ENCODE measurements around the gene DHRS2. TPM values are rescaled to one million over a fixed set of nuclear protein-coding genes. Genes with fewer than 3 reads are reported as not detected.

DHRS2 gene
- total RNA-seq, 2 donors from 2014 or later, result not detected

DNA sequence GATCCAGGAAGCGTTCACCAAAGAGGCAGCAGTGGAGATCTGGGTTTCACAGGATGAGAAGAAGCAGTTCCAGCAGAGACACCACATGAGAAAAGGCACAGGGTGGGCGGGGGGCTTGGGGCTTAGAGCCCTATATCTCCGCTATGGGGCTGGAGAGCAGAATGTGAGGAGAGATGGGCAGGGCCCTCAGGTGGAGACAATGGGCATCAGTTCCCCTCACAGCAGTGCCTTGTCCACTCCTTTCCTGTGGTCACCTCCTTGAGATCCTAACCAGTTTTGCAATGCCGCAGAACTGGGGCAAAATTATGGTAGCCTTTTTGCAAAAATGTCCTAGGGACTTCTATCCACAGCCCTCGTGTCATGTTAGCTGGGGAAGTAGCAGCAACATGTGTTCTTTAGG is 27.5 kb downstream of the DHRS2 start:
- Histone ChIP-seq H3K27me3 (replicated peaks; ENCODE audit: insufficient read depth) (no peaks in the 10 kb centered on the region), H3K4me3 (no peak overlapping the region), H3K4me1 (ENCODE audit: control insufficient read depth in 1 of 2, low read depth in 2 of 2) (no peaks in the 10 kb centered on the region), H3K27ac (no peak overlapping the region), H3K9me3 (no peaks in the 10 kb centered on the region), H3K36me3 (no peaks in the 10 kb centered on the region)
- no peak for ATAC-seq (ENCODE audit: insufficient number of reproducible peaks, low FRiP score, low read depth)
- TF ChIP-seq, protein P1, sequence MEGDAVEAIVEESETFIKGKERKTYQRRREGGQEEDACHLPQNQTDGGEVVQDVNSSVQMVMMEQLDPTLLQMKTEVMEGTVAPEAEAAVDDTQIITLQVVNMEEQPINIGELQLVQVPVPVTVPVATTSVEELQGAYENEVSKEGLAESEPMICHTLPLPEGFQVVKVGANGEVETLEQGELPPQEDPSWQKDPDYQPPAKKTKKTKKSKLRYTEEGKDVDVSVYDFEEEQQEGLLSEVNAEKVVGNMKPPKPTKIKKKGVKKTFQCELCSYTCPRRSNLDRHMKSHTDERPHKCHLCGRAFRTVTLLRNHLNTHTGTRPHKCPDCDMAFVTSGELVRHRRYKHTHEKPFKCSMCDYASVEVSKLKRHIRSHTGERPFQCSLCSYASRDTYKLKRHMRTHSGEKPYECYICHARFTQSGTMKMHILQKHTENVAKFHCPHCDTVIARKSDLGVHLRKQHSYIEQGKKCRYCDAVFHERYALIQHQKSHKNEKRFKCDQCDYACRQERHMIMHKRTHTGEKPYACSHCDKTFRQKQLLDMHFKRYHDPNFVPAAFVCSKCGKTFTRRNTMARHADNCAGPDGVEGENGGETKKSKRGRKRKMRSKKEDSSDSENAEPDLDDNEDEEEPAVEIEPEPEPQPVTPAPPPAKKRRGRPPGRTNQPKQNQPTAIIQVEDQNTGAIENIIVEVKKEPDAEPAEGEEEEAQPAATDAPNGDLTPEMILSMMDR (IDR thresholded peaks at IDR 0.05), result no peak
- no peak for DNase-seq (ENCODE audit: low spot score)

DNA sequence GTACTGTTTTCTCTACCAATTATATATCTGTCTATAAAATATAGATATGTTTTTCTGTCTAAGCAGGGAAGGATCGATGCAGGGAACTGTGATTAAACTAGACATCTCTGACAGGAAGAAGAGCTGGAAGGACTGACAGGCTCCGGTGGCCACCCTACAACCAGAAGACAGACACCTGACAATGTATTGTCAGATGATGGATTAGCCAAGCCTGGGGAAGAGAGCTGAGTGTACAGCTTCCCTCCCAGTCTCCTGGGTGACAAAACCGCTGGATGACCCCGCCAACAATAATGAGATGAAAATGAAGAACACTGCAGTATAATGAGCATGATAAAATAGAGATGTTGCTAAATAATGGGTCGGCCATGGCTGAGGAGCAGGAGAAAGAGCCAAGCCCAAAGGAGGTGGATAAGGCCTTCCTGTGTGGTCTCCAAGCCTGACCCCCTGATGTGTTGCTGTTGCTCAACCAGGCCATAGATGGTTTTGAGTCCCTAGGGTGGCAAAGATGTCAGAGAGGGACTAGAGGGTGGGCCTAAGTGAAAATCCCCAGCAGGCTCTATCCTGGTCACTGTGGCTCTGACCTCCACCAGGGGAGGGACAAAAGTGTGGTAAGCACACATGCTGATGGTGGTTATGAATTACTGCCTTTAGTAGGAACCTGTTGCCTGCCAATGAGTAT is 28.2 kb downstream of the DHRS2 start:
- H3K4me1 ChIP-seq (ENCODE audit: control insufficient read depth in 1 of 2, low read depth in 2 of 2), result no peaks in the 10 kb centered on the region

DNA sequence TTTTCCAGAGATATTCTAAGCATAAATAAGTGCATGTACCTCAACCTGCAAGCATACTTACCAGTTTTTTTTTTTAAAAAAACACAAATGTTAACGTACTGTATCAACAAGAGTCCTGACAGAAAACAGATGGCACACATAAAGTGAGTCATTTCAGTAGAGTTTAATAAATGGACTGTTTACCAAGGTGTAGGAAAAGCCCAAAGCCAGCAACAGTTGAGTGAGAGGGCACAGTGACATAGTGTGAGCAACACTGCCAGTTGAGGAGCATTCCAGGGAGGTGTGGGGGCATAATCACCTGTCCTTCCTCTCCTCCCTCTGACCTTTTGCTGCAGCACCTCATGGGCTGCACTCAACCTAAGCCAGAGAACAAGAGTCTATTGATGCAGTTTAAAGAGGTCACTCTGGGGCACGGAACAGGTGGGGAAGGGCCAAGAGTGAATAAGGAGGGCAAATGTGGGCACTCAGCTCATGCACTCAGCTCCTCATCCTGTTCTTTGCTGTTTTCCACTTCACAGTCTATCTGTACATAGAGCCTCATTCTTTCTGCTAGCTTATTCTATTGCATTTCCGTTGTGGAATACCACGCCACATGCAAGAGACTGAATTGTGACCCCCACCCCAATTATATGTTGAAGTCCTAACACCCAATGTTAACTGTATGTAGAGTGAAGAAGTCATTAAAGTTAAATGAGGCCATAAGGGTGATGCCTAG is 29.3 kb downstream of the DHRS2 start:
- no peak overlapping the region for H3K27ac ChIP-seq
- no peaks in the 10 kb centered on the region for H3K27me3 ChIP-seq (replicated peaks; ENCODE audit: insufficient read depth)
- H3K4me1 ChIP-seq (ENCODE audit: control insufficient read depth in 1 of 2, low read depth in 2 of 2), result no peaks in the 10 kb centered on the region
- no peak for DNase-seq (ENCODE audit: low spot score)
- TF ChIP-seq, protein P1 (IDR thresholded peaks at IDR 0.05), result no peak
- no peak overlapping the region for H3K4me3 ChIP-seq
- no peak for ATAC-seq (ENCODE audit: insufficient number of reproducible peaks, low FRiP score, low read depth)
- H3K36me3 ChIP-seq, result no peaks in the 10 kb centered on the region
- no peaks in the 10 kb centered on the region for H3K9me3 ChIP-seq

More for the DNA sequence above, 28.2 kb downstream of the DHRS2 start:
- DNase-seq (ENCODE audit: low spot score) (no peak), ATAC-seq (ENCODE audit: insufficient number of reproducible peaks, low FRiP score, low read depth) (no peak)
- H3K27ac ChIP-seq, result no peak overlapping the region
- no peak overlapping the region for H3K4me3 ChIP-seq
- TF ChIP-seq, protein P1 (IDR thresholded peaks at IDR 0.05), result no peak
- no peaks in the 10 kb centered on the region for H3K9me3 ChIP-seq
- no peaks in the 10 kb centered on the region for H3K27me3 ChIP-seq (replicated peaks; ENCODE audit: insufficient read depth)
- no peaks in the 10 kb centered on the region for H3K36me3 ChIP-seq

DNA sequence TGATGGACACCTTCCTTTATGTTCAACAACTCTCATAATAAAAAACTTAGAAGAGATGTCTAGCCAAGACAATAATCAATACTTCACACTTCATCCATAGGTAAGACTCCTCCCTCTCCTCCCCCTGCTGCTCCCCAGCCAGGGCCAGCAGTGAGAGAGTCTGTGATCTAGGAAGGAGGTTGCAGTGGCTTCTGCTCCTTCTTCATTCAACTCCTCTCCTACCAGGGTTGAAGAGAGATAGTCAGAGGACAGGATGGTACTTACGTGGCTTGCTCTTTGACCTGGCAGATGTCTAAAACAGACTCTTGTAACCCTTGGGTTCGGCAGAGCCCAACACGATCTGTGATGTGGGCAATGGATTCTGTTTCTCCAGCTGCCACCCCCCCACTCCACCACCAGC is 31.0 kb downstream of the DHRS2 start:
- H3K27ac ChIP-seq, result no peak overlapping the region

DNA sequence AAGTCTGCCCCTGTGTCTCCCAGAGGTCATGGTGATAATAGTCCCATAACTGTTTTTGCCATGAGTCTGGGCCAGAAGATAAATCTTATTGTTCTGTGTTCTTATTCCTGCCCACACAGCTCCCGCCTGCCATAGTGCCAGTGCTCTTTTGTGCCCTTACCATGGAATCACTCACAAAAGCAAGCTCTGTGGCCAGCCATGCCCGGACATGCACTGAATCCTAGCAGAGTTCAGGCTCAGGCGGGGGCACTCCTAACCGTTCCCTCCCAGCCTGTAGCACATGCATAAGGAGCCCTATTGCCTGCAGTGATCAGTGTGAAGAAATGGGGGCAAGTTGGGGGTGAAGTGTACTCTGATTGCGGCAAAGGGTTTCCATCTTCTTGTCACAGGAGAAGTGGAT is 33.3 kb downstream of the DHRS2 start:
- H3K9me3 ChIP-seq, result no peaks in the 10 kb centered on the region
- TF ChIP-seq, protein P1 (IDR thresholded peaks at IDR 0.05), result no peak
- H3K27me3 ChIP-seq (replicated peaks; ENCODE audit: insufficient read depth), result no peaks in the 10 kb centered on the region
- no peaks in the 10 kb centered on the region for H3K4me1 ChIP-seq (ENCODE audit: control insufficient read depth in 1 of 2, low read depth in 2 of 2)
- no peaks in the 10 kb centered on the region for H3K36me3 ChIP-seq
- ATAC-seq (ENCODE audit: insufficient number of reproducible peaks, low FRiP score, low read depth), result no peak
- DNase-seq (ENCODE audit: low spot score), result no peak
- H3K27ac ChIP-seq, result no peak overlapping the region
- H3K4me3 ChIP-seq, result no peak overlapping the region

More for the DNA sequence above, 31.0 kb downstream of the DHRS2 start:
- Histone ChIP-seq H3K4me1 (ENCODE audit: control insufficient read depth in 1 of 2, low read depth in 2 of 2) (no peaks in the 10 kb centered on the region), H3K27me3 (replicated peaks; ENCODE audit: insufficient read depth) (no peaks in the 10 kb centered on the region), H3K4me3 (no peak overlapping the region), H3K36me3 (no peaks in the 10 kb centered on the region), H3K9me3 (no peaks in the 10 kb centered on the region)
- TF ChIP-seq, protein P1 (IDR thresholded peaks at IDR 0.05), result no peak
- ATAC-seq (ENCODE audit: insufficient number of reproducible peaks, low FRiP score, low read depth) (no peak), DNase-seq (ENCODE audit: low spot score) (no peak)

Measured in thoracic aorta (tissue), 2 donors.